ENCODE results near the gene COL28A1. TPM values are rescaled to one million over a fixed set of nuclear protein-coding genes. Genes with fewer than 3 reads are reported as not detected.

The COL28A1 gene
- total RNA-seq, 1 donor from 2014 or later = 1.1 TPM

- Mint-ChIP-seq H3K4me3 (ENCODE audit: unreplicated experiment) (no peak overlapping the region), H3K4me1 (ENCODE audit: unreplicated experiment) (peaks cover 7% of the 10 kb centered on the region), H3K27me3 (ENCODE audit: unreplicated experiment) (no peaks in the 10 kb centered on the region), H3K9me3 (ENCODE audit: unreplicated experiment) (peaks cover 4% of the 10 kb centered on the region), H3K36me3 (ENCODE audit: unreplicated experiment) (no peaks in the 10 kb centered on the region), H3K27ac (ENCODE audit: unreplicated experiment) (no peak overlapping the region)
- no peak for TF ChIP-seq CTCF (IDR thresholded peaks at IDR 0.05)
- no peak for DNase-seq (ENCODE audit: extremely low spot score, unreplicated experiment)
Measured at GRCh38 chr7:7504910-7505704, 30.6 kb downstream of the COL28A1 start.

GRCh38 chr7:7499892-7500291, 35.8 kb downstream of the COL28A1 start:
- Mint-ChIP-seq H3K4me1 (ENCODE audit: unreplicated experiment) (no peaks in the 10 kb centered on the region), H3K9me3 (ENCODE audit: unreplicated experiment) (no peaks in the 10 kb centered on the region), H3K27ac (ENCODE audit: unreplicated experiment) (no peak overlapping the region), H3K4me3 (ENCODE audit: unreplicated experiment) (no peak overlapping the region), H3K36me3 (ENCODE audit: unreplicated experiment) (no peaks in the 10 kb centered on the region), H3K27me3 (ENCODE audit: unreplicated experiment) (no peaks in the 10 kb centered on the region)
- TF ChIP-seq CTCF (IDR thresholded peaks at IDR 0.05) = no peak
- DNase-seq (ENCODE audit: extremely low spot score, unreplicated experiment) = no peak

- TF ChIP-seq CTCF (IDR thresholded peaks at IDR 0.05) = no peak
- Mint-ChIP-seq H3K27ac (ENCODE audit: unreplicated experiment) (no peak overlapping the region), H3K4me1 (ENCODE audit: unreplicated experiment) (no peaks in the 10 kb centered on the region), H3K9me3 (ENCODE audit: unreplicated experiment) (no peaks in the 10 kb centered on the region), H3K27me3 (ENCODE audit: unreplicated experiment) (no peaks in the 10 kb centered on the region), H3K36me3 (ENCODE audit: unreplicated experiment) (no peaks in the 10 kb centered on the region), H3K4me3 (ENCODE audit: unreplicated experiment) (no peak overlapping the region)
- DNase-seq (ENCODE audit: extremely low spot score, unreplicated experiment) = no peak
Measured at GRCh38 chr7:7498856-7499255, 36.8 kb downstream of the COL28A1 start.

- Mint-ChIP-seq H3K4me3 (ENCODE audit: unreplicated experiment) (no peak overlapping the region), H3K27me3 (ENCODE audit: unreplicated experiment) (no peaks in the 10 kb centered on the region), H3K9me3 (ENCODE audit: unreplicated experiment) (no peaks in the 10 kb centered on the region), H3K36me3 (ENCODE audit: unreplicated experiment) (no peaks in the 10 kb centered on the region), H3K4me1 (ENCODE audit: unreplicated experiment) (peaks cover 3% of the 10 kb centered on the region), H3K27ac (ENCODE audit: unreplicated experiment) (no peak overlapping the region)
- TF ChIP-seq CTCF (IDR thresholded peaks at IDR 0.05) = no peak
- no peak for DNase-seq (ENCODE audit: extremely low spot score, unreplicated experiment)
Measured at GRCh38 chr7:7496311-7496710, 39.4 kb downstream of the COL28A1 start.

- H3K9me3 Mint-ChIP-seq (ENCODE audit: unreplicated experiment) = no peaks in the 10 kb centered on the region
- H3K4me1 Mint-ChIP-seq (ENCODE audit: unreplicated experiment) = peaks cover 3% of the 10 kb centered on the region
- no peaks in the 10 kb centered on the region for H3K36me3 Mint-ChIP-seq (ENCODE audit: unreplicated experiment)
- H3K4me3 Mint-ChIP-seq (ENCODE audit: unreplicated experiment) = no peak overlapping the region
- no peak overlapping the region for H3K27ac Mint-ChIP-seq (ENCODE audit: unreplicated experiment)
- no peak for DNase-seq (ENCODE audit: extremely low spot score, unreplicated experiment)
- TF ChIP-seq CTCF (IDR thresholded peaks at IDR 0.05) = no peak
- H3K27me3 Mint-ChIP-seq (ENCODE audit: unreplicated experiment) = no peaks in the 10 kb centered on the region
Measured at GRCh38 chr7:7495171-7495570, 40.5 kb downstream of the COL28A1 start.
